Endothelial cell (in vitro differentiated cells): Measurements from ENCODE around the gene TTC16. TPM values are rescaled to one million over a fixed set of nuclear protein-coding genes. Genes with fewer than 3 reads are reported as not detected.
A peak's percentile ranks its signal among the peaks of the same experiment; 100 is the strongest.

ENCODE experiments used
- DNase-seq: peaks from one replicate; pipeline ENCODE4 v3.0.0; 2021; ENCODE audit warnings: low spot score
- H3K27ac Mint-ChIP-seq: one replicate; pipeline ENCODE4 v1.8.0; 2021; ENCODE audit warnings: mixed read lengths, inconsistent platforms; ENCODE audit not compliant: unreplicated experiment
- H3K27me3 Mint-ChIP-seq: one replicate; pipeline ENCODE4 v1.8.0; 2021; ENCODE audit warnings: mild to moderate bottlenecking, moderate library complexity, mixed read lengths, inconsistent platforms; ENCODE audit not compliant: unreplicated experiment
- H3K36me3 Mint-ChIP-seq: one replicate; pipeline ENCODE4 v1.8.0; 2021; ENCODE audit warnings: mild to moderate bottlenecking, low read depth, mixed read lengths, inconsistent platforms; ENCODE audit not compliant: unreplicated experiment
- H3K4me1 Mint-ChIP-seq: one replicate; pipeline ENCODE4 v1.8.0; 2021; ENCODE audit warnings: mild to moderate bottlenecking, mixed read lengths, inconsistent platforms; ENCODE audit not compliant: unreplicated experiment
- H3K4me3 Mint-ChIP-seq: one replicate; pipeline ENCODE4 v1.8.0; 2021; ENCODE audit warnings: mild to moderate bottlenecking, mixed read lengths, inconsistent platforms; ENCODE audit not compliant: unreplicated experiment
- H3K9me3 Mint-ChIP-seq: one replicate; pipeline ENCODE4 v1.8.0; 2021; ENCODE audit warnings: mixed read lengths, inconsistent platforms; ENCODE audit not compliant: unreplicated experiment
- CTCF ChIP-seq: fragments of 200-600 bp; sonication (generic); IDR thresholded peaks from one replicate; pipeline ENCODE4 v1.5.0; 2021; ENCODE audit warnings: antibody characterized with exemption; ENCODE audit not compliant: unreplicated experiment
- long read RNA-seq: library from polyadenylated mRNA; unstranded; transcript quantifications from one replicate; pipeline ENCODE4 v2.0.0, GENCODE V29; 2020; ENCODE audit not compliant: unreplicated experiment
- total RNA-seq: library from RNA; stranded (reverse); fragmentation: NEBNext Ultra II Directional; extraction: Animal tissue kit (Norgen Biotek cat#: 25700); gene quantifications from one replicate; pipeline ENCODE4 v1.2.1, GENCODE V29; 2021; ENCODE audit not compliant: unreplicated experiment

The TTC16 gene
- total RNA-seq = 0.08 TPM
- long read RNA-seq = 0 reads

- Mint-ChIP-seq H3K4me3 (peak within 1 kb of the TSS; percentile 95), H3K27me3 (peaks cover 15% of the 10 kb centered on the region), H3K36me3 (no peaks in the 10 kb centered on the region), H3K9me3 (no peaks in the 10 kb centered on the region), H3K4me1 (peaks cover 6% of the 10 kb centered on the region), H3K27ac (peak within 1 kb of the TSS; percentile 86)
- no peak for TF ChIP-seq CTCF
- DNase-seq = peak; percentile 96
Observed at GRCh38 chr9:127715470-127716337, at the start of gene TTC16, which contains the start of gene PTRH1. TTC16 (plus strand) TSS chr9:127716079; CDS start chr9:127716146, 67 bp downstream. PTRH1 (minus strand) TSS chr9:127715663; CDS start chr9:127715639, 24 bp downstream.

GRCh38 chr9:127667127-127667844 is 48.6 kb upstream of the TTC16 start:
- Mint-ChIP-seq H3K4me1 (no peaks in the 10 kb centered on the region), H3K4me3 (no peak overlapping the region), H3K9me3 (no peaks in the 10 kb centered on the region), H3K36me3 (peaks cover 49% of the 10 kb centered on the region), H3K27ac (no peak overlapping the region), H3K27me3 (no peaks in the 10 kb centered on the region)
- DNase-seq = no peak
- no peak for TF ChIP-seq CTCF

GRCh38 chr9:127667906-127668305 is 48.0 kb upstream of the TTC16 start:
- Mint-ChIP-seq H3K27ac (no peak overlapping the region), H3K36me3 (peaks cover 50% of the 10 kb centered on the region), H3K27me3 (peaks cover 1% of the 10 kb centered on the region), H3K4me1 (no peaks in the 10 kb centered on the region), H3K4me3 (no peak overlapping the region), H3K9me3 (no peaks in the 10 kb centered on the region)
- no peak for DNase-seq
- no peak for TF ChIP-seq CTCF

- H3K4me3 Mint-ChIP-seq = no peak overlapping the region
- no peak for TF ChIP-seq CTCF
- H3K9me3 Mint-ChIP-seq = no peaks in the 10 kb centered on the region
- H3K36me3 Mint-ChIP-seq = peaks cover 55% of the 10 kb centered on the region
- no peak for DNase-seq
- H3K4me1 Mint-ChIP-seq = no peaks in the 10 kb centered on the region
- H3K27ac Mint-ChIP-seq = no peak overlapping the region
- peaks cover 7% of the 10 kb centered on the region for H3K27me3 Mint-ChIP-seq
Observed at GRCh38 chr9:127673234-127673633, 42.6 kb upstream of the TTC16 start.
